ENCODE data around the gene PHF2.

GRCh38 chr9:93532141-93532540 lies 44.2 kb upstream of the PHF2 start:
- TF ChIP-seq CTCF (IDR thresholded peaks at IDR 0.05; ENCODE audit: insufficient read depth, low read length, poor library complexity, severe bottlenecking) (no peak), EZH2phosphoT487 (conservative IDR thresholded peaks at IDR 0.05; ENCODE audit: low read length) (no peak)

Measured in SU-DHL-6 (cell line).